ENCODE measurements around the gene AMDHD2. TPM values are rescaled to one million over a fixed set of nuclear protein-coding genes. Genes with fewer than 3 reads are reported as not detected.
"Not testable (repeated sequence)": the region's sequence is repeated elsewhere in the genome, so short reads cannot be mapped to it uniquely, and the experiment has no call there.

The AMDHD2 gene
- total RNA-seq, 1 experiment from 2014 or later, result 67.2 TPM

DNA sequence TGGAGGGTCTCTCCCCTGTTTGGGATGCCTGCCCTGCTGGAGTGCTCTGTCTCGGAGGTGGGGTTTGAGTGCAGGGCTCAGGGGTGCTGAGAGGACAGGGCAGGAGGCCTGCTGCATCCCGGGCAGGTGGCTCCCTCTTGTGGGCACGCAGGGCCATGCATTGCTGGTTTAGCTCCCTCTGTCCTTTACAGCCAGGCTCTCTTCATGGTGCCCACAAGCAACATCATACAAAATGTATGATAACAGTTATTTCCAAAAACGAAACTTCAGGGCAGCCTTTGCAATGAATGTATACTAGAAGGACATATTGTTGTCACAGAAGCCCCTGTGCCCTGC, 40.6 kb downstream of the AMDHD2 start:
- POLR2A ChIA-PET; CTCF ChIA-PET; H3K4me1 ChIP-seq; H3K4me3 Mint-ChIP-seq (ENCODE audit: unreplicated experiment); H3K4me3 ChIP-seq (ENCODE audit: low read depth, low read length); intact Hi-C loops (cut with micrococcal nuclease; ENCODE audit: unreplicated experiment); H3K27me3 ChIP-seq (replicated peaks; ENCODE audit: control insufficient read depth, insufficient read depth, low read length); H3K9me3 Mint-ChIP-seq (ENCODE audit: unreplicated experiment); H3K27ac Mint-ChIP-seq (ENCODE audit: unreplicated experiment); H3K36me3 ChIP-seq (ENCODE audit: control insufficient read depth, insufficient read depth, low read length); H3K4me1 Mint-ChIP-seq (ENCODE audit: low read depth, unreplicated experiment); BruUV-seq (replicated peaks); H3K9me3 ChIP-seq; H3K27me3 Mint-ChIP-seq (ENCODE audit: insufficient read depth, unreplicated experiment); H3K36me3 Mint-ChIP-seq (ENCODE audit: insufficient read depth, unreplicated experiment): not testable (repeated sequence)
- TF ChIP-seq CTCF (IDR thresholded peaks at IDR 0.05; ENCODE audit: insufficient read depth in 1 of 2, low read depth in 1 of 2, low read length in 1 of 2, severe bottlenecking in 1 of 2, unreplicated experiment in 1 of 2), result peak; percentile 3 to 56
- peak; percentile 67 to 82 for DNase-seq

GRCh38 chr16:2567506-2567905, 47.3 kb downstream of the AMDHD2 start:
- POLR2A ChIA-PET; DNase-seq; H3K9me3 Mint-ChIP-seq (ENCODE audit: unreplicated experiment); H3K27me3 Mint-ChIP-seq (ENCODE audit: insufficient read depth, unreplicated experiment); CTCF ChIA-PET; H3K27ac Mint-ChIP-seq (ENCODE audit: unreplicated experiment); H3K36me3 ChIP-seq (ENCODE audit: control insufficient read depth, insufficient read depth, low read length); H3K4me1 Mint-ChIP-seq (ENCODE audit: low read depth, unreplicated experiment); H3K27me3 ChIP-seq (replicated peaks; ENCODE audit: control insufficient read depth, insufficient read depth, low read length); H3K4me3 Mint-ChIP-seq (ENCODE audit: unreplicated experiment); intact Hi-C loops (cut with micrococcal nuclease; ENCODE audit: unreplicated experiment); H3K4me3 ChIP-seq (ENCODE audit: low read depth, low read length); H3K9me3 ChIP-seq; BruUV-seq (replicated peaks); H3K36me3 Mint-ChIP-seq (ENCODE audit: insufficient read depth, unreplicated experiment); H3K4me1 ChIP-seq: not testable (repeated sequence)

- H3K4me1 Mint-ChIP-seq (ENCODE audit: low read depth, unreplicated experiment); H3K27me3 ChIP-seq (replicated peaks; ENCODE audit: control insufficient read depth, insufficient read depth, low read length); H3K4me3 Mint-ChIP-seq (ENCODE audit: unreplicated experiment); POLR2A ChIA-PET; H3K4me3 ChIP-seq (ENCODE audit: low read depth, low read length); DNase-seq; H3K4me1 ChIP-seq; H3K9me3 Mint-ChIP-seq (ENCODE audit: unreplicated experiment); intact Hi-C loops (cut with micrococcal nuclease; ENCODE audit: unreplicated experiment); CTCF ChIA-PET; H3K27me3 Mint-ChIP-seq (ENCODE audit: insufficient read depth, unreplicated experiment); H3K36me3 ChIP-seq (ENCODE audit: control insufficient read depth, insufficient read depth, low read length); H3K36me3 Mint-ChIP-seq (ENCODE audit: insufficient read depth, unreplicated experiment); H3K27ac Mint-ChIP-seq (ENCODE audit: unreplicated experiment); BruUV-seq (replicated peaks); H3K9me3 ChIP-seq: not testable (repeated sequence)
These were observed 48.4 kb downstream of the AMDHD2 start for GRCh38 chr16:2568573-2568972.

DNA sequence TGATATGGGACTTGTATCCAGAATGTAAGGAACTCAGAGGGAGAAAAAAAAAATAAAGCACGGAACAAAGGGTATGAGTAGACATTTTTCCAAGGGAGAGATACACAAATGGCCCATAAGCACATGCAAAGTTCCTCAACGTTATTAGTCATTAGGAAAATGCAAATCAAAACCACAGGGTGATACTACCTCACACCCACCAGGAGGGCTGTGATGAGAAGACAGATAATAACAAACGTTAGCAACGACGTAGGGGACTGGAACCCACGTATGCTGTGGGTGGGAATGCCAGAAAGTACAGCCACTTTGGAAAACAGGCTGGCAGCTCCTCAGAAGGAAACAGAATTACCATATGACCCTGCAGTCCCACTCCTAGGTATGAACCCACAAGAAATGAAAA, 52.5 kb downstream of the AMDHD2 start:
- H3K4me3 ChIP-seq (ENCODE audit: low read depth, low read length); POLR2A ChIA-PET; CTCF ChIA-PET; H3K36me3 ChIP-seq (ENCODE audit: control insufficient read depth, insufficient read depth, low read length); H3K36me3 Mint-ChIP-seq (ENCODE audit: insufficient read depth, unreplicated experiment); BruUV-seq (replicated peaks); H3K9me3 ChIP-seq; H3K27ac Mint-ChIP-seq (ENCODE audit: unreplicated experiment); H3K27me3 ChIP-seq (replicated peaks; ENCODE audit: control insufficient read depth, insufficient read depth, low read length); H3K4me1 ChIP-seq; H3K4me3 Mint-ChIP-seq (ENCODE audit: unreplicated experiment); DNase-seq; H3K4me1 Mint-ChIP-seq (ENCODE audit: low read depth, unreplicated experiment); intact Hi-C loops (cut with micrococcal nuclease; ENCODE audit: unreplicated experiment); H3K9me3 Mint-ChIP-seq (ENCODE audit: unreplicated experiment); H3K27me3 Mint-ChIP-seq (ENCODE audit: insufficient read depth, unreplicated experiment): not testable (repeated sequence)

- H3K27ac Mint-ChIP-seq (ENCODE audit: unreplicated experiment); H3K9me3 Mint-ChIP-seq (ENCODE audit: unreplicated experiment); intact Hi-C loops (cut with micrococcal nuclease; ENCODE audit: unreplicated experiment): not testable (repeated sequence)
These were observed 55.7 kb downstream of the AMDHD2 start for GRCh38 chr16:2575839-2576238.

GRCh38 chr16:2577044-2577443, 56.9 kb downstream of the AMDHD2 start:
- H3K4me1 Mint-ChIP-seq (ENCODE audit: low read depth, unreplicated experiment); intact Hi-C loops (cut with micrococcal nuclease; ENCODE audit: unreplicated experiment); H3K4me3 Mint-ChIP-seq (ENCODE audit: unreplicated experiment); H3K9me3 ChIP-seq; H3K9me3 Mint-ChIP-seq (ENCODE audit: unreplicated experiment); POLR2A ChIA-PET; DNase-seq; H3K4me3 ChIP-seq (ENCODE audit: low read depth, low read length); H3K27ac Mint-ChIP-seq (ENCODE audit: unreplicated experiment); CTCF ChIA-PET; H3K36me3 ChIP-seq (ENCODE audit: control insufficient read depth, insufficient read depth, low read length); H3K36me3 Mint-ChIP-seq (ENCODE audit: insufficient read depth, unreplicated experiment); H3K27me3 ChIP-seq (replicated peaks; ENCODE audit: control insufficient read depth, insufficient read depth, low read length); H3K27me3 Mint-ChIP-seq (ENCODE audit: insufficient read depth, unreplicated experiment); H3K4me1 ChIP-seq; BruUV-seq (replicated peaks): not testable (repeated sequence)

More at GRCh38 chr16:2575839-2576238, 55.7 kb downstream of the AMDHD2 start:
- BruUV-seq (replicated peaks); H3K27me3 ChIP-seq (replicated peaks; ENCODE audit: control insufficient read depth, insufficient read depth, low read length); H3K27me3 Mint-ChIP-seq (ENCODE audit: insufficient read depth, unreplicated experiment); H3K4me3 Mint-ChIP-seq (ENCODE audit: unreplicated experiment); H3K9me3 ChIP-seq; CTCF ChIA-PET; H3K36me3 ChIP-seq (ENCODE audit: control insufficient read depth, insufficient read depth, low read length); DNase-seq; H3K4me3 ChIP-seq (ENCODE audit: low read depth, low read length); H3K4me1 Mint-ChIP-seq (ENCODE audit: low read depth, unreplicated experiment); POLR2A ChIA-PET; H3K36me3 Mint-ChIP-seq (ENCODE audit: insufficient read depth, unreplicated experiment); H3K4me1 ChIP-seq: not testable (repeated sequence)

DNA sequence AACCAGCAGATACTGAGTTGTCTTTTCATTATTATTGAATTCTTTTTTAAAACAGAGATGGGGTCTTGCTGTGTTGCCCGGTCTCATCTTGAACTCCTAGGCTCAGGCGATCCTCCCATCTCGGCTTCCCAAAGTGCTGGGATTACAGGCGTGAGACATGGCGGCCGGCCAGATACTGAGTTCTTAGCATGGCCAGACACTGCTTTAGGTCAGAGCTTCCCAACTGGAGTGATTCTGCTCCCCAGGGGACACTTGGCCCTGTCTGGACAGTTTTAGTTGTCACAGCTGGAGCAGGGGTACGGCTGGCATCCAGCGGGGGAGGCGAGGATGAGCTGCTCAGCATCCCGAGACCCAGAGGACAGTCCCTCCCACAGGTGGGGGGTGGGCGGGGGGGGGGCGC, 58.7 kb downstream of the AMDHD2 start:
- H3K4me1 ChIP-seq; H3K36me3 ChIP-seq (ENCODE audit: control insufficient read depth, insufficient read depth, low read length); H3K9me3 ChIP-seq; H3K4me1 Mint-ChIP-seq (ENCODE audit: low read depth, unreplicated experiment); DNase-seq; CTCF ChIA-PET; H3K27me3 Mint-ChIP-seq (ENCODE audit: insufficient read depth, unreplicated experiment); H3K4me3 Mint-ChIP-seq (ENCODE audit: unreplicated experiment); BruUV-seq (replicated peaks); POLR2A ChIA-PET; intact Hi-C loops (cut with micrococcal nuclease; ENCODE audit: unreplicated experiment); H3K27me3 ChIP-seq (replicated peaks; ENCODE audit: control insufficient read depth, insufficient read depth, low read length); H3K9me3 Mint-ChIP-seq (ENCODE audit: unreplicated experiment); H3K4me3 ChIP-seq (ENCODE audit: low read depth, low read length); H3K27ac Mint-ChIP-seq (ENCODE audit: unreplicated experiment); H3K36me3 Mint-ChIP-seq (ENCODE audit: insufficient read depth, unreplicated experiment): not testable (repeated sequence)

All from Caco-2 (cell line).